Left lung (tissue), 10 donors: ENCODE results near the gene TXNDC5. TPM values are rescaled to one million over a fixed set of nuclear protein-coding genes. Genes with fewer than 3 reads are reported as not detected.
A peak's percentile ranks its signal among the peaks of the same experiment; 100 is the strongest.

Source experiments
- ATAC-seq: fragments of 200-7000 bp; cut with Tn5 transposase; one replicate; pipeline ENCODE4 v1.9.1; 2020; ENCODE audit warnings: moderate library complexity
- DNase-seq, 4 donors: peaks; one replicate each; pipeline ENCODE4 v3.0.0-alpha.2; 2013 to 2020
- H3K27ac ChIP-seq, 2 donors: fragments of 200-600 bp; sonication (generic) in 1 of 2; one replicate each; pipeline versions ENCODE4 v1.5.0 to v1.8.0; 2020 to 2021
- H3K27me3 ChIP-seq, 2 donors: fragments of 200-600 bp; sonication (generic) in 1 of 2; one replicate each; pipeline versions ENCODE4 v1.5.0 to v1.8.0; 2020 to 2021
- H3K36me3 ChIP-seq, 2 donors: fragments of 200-600 bp; sonication (generic) in 1 of 2; one replicate each; pipeline versions ENCODE4 v1.5.0 to v1.8.0; 2020 to 2021
- H3K4me1 ChIP-seq, 2 donors: fragments of 200-600 bp; one replicate each; pipeline ENCODE4 v1.8.0; 2021
- H3K4me3 ChIP-seq, 2 donors: fragments of 200-600 bp; sonication (generic) in 1 of 2; one replicate each; pipeline versions ENCODE4 v1.5.0 to v1.8.0; 2020 to 2021; ENCODE audit warnings: mild to moderate bottlenecking in 1 of 2
- H3K9me3 ChIP-seq, 2 donors: fragments of 200-600 bp; sonication (generic) in 1 of 2; one replicate each; pipeline versions ENCODE4 v1.5.0 to v1.8.0; 2020 to 2021
- intact Hi-C, 2 donors: fragments of 100-400 bp; cut with DNase I; formaldehyde crosslinking; loops; one replicate each; pipeline versions ENCODE4 v1.11.2 to v1.14.2; 2022
- polyA plus RNA-seq, 6 donors: library from polyadenylated mRNA; unstranded; fragments of 120-200 nt; gene quantifications; one replicate each; pipeline ENCODE4 v1.2.1, GENCODE V29; 2013; ENCODE audit not compliant: insufficient read length in 6 of 6
- total RNA-seq, 2 donors: library from RNA; stranded (reverse); fragmentation: NEBNext Ultra II Directional; extraction: Animal tissue kit (Norgen Biotek cat#: 25700); gene quantifications; one replicate each; pipeline ENCODE4 v1.2.1, GENCODE V29; 2021
- TF ChIP-seq, protein P1 (sequence below), 2 donors: fragments of 200-600 bp; sonication (generic) in 1 of 2; IDR thresholded peaks; one replicate each; pipeline versions ENCODE4 v1.5.0 to v1.8.0; 2021; ENCODE audit warnings: antibody characterized with exemption in 2 of 2
- donor health status: DM: no; HTN: yes; CAD: no.
- donor health status: DM: no; HTN: no; CAD: no.

TXNDC5 gene
- total and polyA plus RNA-seq, 8 donors = 93.2 to 224 (median 115) TPM

- Histone ChIP-seq H3K4me1 (no peaks in the 10 kb centered on the region), H3K27me3 (no peaks in the 10 kb centered on the region), H3K4me3 (no peak overlapping the region), H3K27ac (no peak overlapping the region), H3K9me3 (no peaks in the 10 kb centered on the region), H3K36me3 (no peaks in the 10 kb centered on the region)
- intact Hi-C loops = no loop called here
- TF ChIP-seq, protein P1, sequence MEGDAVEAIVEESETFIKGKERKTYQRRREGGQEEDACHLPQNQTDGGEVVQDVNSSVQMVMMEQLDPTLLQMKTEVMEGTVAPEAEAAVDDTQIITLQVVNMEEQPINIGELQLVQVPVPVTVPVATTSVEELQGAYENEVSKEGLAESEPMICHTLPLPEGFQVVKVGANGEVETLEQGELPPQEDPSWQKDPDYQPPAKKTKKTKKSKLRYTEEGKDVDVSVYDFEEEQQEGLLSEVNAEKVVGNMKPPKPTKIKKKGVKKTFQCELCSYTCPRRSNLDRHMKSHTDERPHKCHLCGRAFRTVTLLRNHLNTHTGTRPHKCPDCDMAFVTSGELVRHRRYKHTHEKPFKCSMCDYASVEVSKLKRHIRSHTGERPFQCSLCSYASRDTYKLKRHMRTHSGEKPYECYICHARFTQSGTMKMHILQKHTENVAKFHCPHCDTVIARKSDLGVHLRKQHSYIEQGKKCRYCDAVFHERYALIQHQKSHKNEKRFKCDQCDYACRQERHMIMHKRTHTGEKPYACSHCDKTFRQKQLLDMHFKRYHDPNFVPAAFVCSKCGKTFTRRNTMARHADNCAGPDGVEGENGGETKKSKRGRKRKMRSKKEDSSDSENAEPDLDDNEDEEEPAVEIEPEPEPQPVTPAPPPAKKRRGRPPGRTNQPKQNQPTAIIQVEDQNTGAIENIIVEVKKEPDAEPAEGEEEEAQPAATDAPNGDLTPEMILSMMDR (IDR thresholded peaks at IDR 0.05) = no peak
- no peak for DNase-seq
- ATAC-seq = no peak
Observed at GRCh38 chr6:7836371-7837026, 74.1 kb downstream of the TXNDC5 start.

GRCh38 chr6:7833751-7834070 is 76.9 kb downstream of the TXNDC5 start:
- Histone ChIP-seq H3K36me3 (no peaks in the 10 kb centered on the region), H3K9me3 (no peaks in the 10 kb centered on the region), H3K27ac (no peak overlapping the region), H3K4me1 (no peaks in the 10 kb centered on the region), H3K4me3 (no peak overlapping the region), H3K27me3 (no peaks in the 10 kb centered on the region)
- no peak for ATAC-seq
- peak in 2 of 4 donors; percentile 67 to 73 for DNase-seq
- intact Hi-C loops = no loop called here
- TF ChIP-seq, protein P1 (IDR thresholded peaks at IDR 0.05) = no peak

GRCh38 chr6:7832904-7833750 is 77.5 kb downstream of the TXNDC5 start:
- no peaks in the 10 kb centered on the region for H3K4me1 ChIP-seq
- DNase-seq = no peak
- TF ChIP-seq, protein P1 (IDR thresholded peaks at IDR 0.05) = no peak
- H3K27me3 ChIP-seq = no peaks in the 10 kb centered on the region
- no peaks in the 10 kb centered on the region for H3K36me3 ChIP-seq
- intact Hi-C loops = no loop called here
- H3K27ac ChIP-seq = no peak overlapping the region
- no peak overlapping the region for H3K4me3 ChIP-seq
- ATAC-seq = no peak
- H3K9me3 ChIP-seq = no peaks in the 10 kb centered on the region

Other genes with a start within 250 kb of the TXNDC5 start
- 10 to 100 TPM in 1 of 2 donors, 1 to 10 TPM in 1; 5.8 to 18.7 TPM for gene BMP6, start 184.7 kb downstream of the TXNDC5 start, total RNA-seq
- 1 to 10 TPM; 2.3 to 5.9 (median 3.3) TPM for gene BMP6, start 184.7 kb downstream of the TXNDC5 start, polyA plus RNA-seq
- gene BLOC1S5, start 153.6 kb upstream of the TXNDC5 start, total RNA-seq = 10 to 100 TPM; 10.8 to 16.0 TPM
- gene BLOC1S5, start 153.6 kb upstream of the TXNDC5 start, polyA plus RNA-seq = 10 to 100 TPM; 17.8 to 22.6 (median 19.7) TPM
- 10 to 100 TPM; 20.3 to 28.5 TPM for gene EEF1E1, start 191.8 kb upstream of the TXNDC5 start, total RNA-seq
- 10 to 100 TPM; 28.4 to 31.7 (median 30.1) TPM for gene EEF1E1, start 191.8 kb upstream of the TXNDC5 start, polyA plus RNA-seq